Fibroblast of villous mesenchyme (primary cell): ENCODE data around the gene KDSR. TPM values are rescaled to one million over a fixed set of nuclear protein-coding genes. Genes with fewer than 3 reads are reported as not detected.

ENCODE experiments used
- DNase-seq: peaks from one replicate; pipeline ENCODE4 v3.0.0-alpha.2; 2010; ENCODE audit warnings: low read depth
- H3K4me3 ChIP-seq: 2 replicates; pipeline ENCODE4 v1.5.1; 2011; ENCODE audit warnings: low read depth, mild to moderate bottlenecking, low read length
- total RNA-seq: library from RNA; depleted of rRNA; stranded (reverse); fragments of >200 nt; gene quantifications from 2 replicates; pipeline ENCODE4 v1.2.3, GENCODE V29; 2012
- TF ChIP-seq, protein P1 (sequence below): IDR thresholded peaks from 2 replicates; pipeline ENCODE4 v1.5.1; 2012; ENCODE audit warnings: low read depth, mild to moderate bottlenecking, low read length; ENCODE audit not compliant: insufficient read depth

KDSR gene
- total RNA-seq, 1 donor = 26.8 TPM

DNA sequence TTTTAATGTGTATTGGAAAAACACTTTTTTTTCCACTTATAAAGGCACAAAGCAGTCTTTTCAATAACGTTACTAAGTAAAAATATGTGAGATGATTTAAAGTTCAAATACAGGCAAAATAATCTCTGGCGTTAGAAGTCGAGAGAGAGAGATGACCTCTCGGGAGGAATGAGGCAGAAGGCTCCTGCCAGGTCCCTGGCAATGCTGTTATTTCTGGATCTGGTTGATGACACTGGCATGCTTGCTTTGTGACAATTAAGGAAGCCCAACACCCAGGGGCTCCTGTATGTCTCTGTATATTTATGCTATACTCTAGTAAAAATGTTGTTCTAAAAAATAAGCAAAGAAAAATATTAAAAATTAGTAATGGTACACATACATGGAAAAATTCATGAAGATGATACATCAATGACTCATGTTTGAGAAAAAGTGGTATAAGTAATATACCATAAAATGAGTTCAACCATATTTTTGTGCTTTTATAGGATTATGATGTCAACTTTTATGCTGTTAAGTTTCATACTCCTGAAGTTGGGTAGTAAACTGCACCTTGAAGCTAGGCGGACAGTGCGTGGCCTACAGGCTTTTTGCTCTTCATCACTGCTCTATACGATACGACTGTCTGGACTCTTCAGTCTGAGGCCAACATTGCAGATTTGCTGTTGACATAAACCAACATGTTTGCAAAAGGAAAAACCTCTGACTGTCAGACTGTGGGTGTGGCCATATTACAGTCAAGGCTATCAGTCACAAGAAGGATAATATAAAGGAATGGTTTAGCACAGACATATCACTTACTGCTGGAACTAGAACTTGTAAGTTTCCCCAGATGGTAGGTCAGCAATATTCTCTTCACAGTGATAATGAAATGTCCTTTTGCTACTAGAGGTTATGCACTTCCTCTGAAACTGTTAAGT, 35.5 kb upstream of the KDSR start:
- H3K4me3 ChIP-seq = no peak overlapping the region
- no peak for DNase-seq
- TF ChIP-seq, protein P1, sequence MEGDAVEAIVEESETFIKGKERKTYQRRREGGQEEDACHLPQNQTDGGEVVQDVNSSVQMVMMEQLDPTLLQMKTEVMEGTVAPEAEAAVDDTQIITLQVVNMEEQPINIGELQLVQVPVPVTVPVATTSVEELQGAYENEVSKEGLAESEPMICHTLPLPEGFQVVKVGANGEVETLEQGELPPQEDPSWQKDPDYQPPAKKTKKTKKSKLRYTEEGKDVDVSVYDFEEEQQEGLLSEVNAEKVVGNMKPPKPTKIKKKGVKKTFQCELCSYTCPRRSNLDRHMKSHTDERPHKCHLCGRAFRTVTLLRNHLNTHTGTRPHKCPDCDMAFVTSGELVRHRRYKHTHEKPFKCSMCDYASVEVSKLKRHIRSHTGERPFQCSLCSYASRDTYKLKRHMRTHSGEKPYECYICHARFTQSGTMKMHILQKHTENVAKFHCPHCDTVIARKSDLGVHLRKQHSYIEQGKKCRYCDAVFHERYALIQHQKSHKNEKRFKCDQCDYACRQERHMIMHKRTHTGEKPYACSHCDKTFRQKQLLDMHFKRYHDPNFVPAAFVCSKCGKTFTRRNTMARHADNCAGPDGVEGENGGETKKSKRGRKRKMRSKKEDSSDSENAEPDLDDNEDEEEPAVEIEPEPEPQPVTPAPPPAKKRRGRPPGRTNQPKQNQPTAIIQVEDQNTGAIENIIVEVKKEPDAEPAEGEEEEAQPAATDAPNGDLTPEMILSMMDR = no peak

DNA sequence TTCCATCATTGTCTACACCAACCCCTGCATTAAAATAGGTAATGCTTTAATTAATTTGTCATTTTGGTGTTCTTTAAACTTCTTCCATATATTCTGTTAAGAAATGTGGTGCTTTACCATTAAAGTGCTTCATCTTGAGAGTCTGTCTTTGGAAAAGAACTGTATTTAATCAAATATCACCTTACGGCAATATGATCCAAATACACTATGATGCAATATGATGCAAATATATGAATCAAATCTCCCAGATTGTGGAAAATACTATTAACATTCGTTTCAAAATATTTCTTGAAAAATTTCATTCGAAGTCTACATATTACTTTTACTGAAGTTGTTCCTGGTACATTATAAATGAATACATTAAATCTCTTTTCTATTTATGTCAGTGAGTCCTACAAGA, 32.3 kb upstream of the KDSR start:
- no peak overlapping the region for H3K4me3 ChIP-seq
- TF ChIP-seq, protein P1 = no peak
- no peak for DNase-seq

DNA sequence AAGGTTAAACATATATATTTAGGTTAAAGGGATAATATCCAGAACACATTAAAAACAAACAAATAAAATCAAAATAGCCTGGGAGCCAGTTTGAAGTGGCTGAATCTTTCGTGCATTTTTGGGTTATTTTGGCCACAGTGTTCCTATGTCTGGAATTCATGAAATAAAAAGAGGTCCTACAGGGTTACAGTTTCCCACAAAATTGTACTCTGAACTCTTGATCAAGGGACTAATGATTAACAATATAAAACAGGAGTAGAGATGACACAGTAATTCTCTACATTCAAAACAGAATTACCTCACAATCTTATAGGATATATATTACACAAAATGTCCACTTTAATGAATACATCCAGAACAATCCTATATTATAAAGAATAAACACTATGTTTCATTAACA, 30.3 kb upstream of the KDSR start:
- no peak overlapping the region for H3K4me3 ChIP-seq
- DNase-seq = no peak
- TF ChIP-seq, protein P1 = no peak

DNA sequence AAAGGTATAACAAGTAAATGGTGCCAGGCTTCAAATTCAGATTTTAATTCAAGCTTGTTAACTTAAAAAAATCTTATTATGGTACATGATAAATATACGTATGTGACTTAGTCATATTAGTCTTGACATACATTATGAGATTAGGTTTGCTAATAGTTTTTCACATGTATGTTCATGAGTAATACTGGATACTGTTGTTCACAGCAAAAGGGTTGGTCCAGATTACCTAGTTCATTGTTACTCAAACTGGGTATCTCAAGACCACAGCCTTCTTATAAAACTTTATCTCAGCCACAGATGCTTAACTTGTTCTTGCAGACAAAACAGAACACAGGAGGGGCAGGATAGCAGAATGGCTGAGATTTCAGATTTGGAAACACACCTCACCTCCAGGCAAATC, 28.5 kb upstream of the KDSR start:
- TF ChIP-seq, protein P1 = no peak
- H3K4me3 ChIP-seq = no peak overlapping the region
- no peak for DNase-seq

DNA sequence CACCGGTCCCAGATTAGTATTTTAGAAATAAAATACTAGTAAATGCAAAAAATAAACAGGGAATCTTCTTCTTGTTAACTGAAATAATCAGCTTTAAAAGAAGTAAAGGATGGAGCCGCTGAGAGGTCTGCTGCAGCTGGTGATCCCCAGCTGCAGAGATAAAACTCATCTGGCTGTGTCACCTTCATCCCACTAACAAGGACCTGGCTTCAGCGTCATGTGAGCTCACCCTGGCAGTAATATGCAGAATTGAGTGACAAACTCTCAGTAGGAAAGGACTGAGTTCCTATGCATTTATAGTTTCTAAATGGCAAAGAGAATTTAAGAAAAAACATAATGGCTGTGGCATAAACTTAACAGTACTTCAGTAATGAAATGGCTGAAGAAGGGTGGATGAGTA, 27.9 kb upstream of the KDSR start:
- DNase-seq = no peak
- TF ChIP-seq, protein P1 = no peak
- H3K4me3 ChIP-seq = no peak overlapping the region

DNA sequence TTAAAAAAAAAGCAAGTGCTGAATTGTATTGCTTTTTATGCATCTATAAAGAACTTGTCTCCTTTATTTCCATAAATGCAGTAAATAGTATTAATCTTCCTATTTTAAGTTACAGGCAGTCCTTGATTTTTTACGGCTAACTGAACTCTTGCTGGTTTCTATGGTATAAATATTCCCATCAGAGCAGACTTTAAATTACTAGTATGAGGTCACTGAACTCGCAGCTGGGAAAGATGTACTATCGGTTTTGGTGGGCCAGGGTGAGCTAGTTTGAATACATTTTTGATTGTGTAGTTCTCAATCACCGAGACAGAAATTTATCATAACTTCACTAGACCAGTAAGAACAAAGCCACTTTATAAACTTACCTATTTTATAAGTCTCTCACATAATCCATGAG, 20.9 kb upstream of the KDSR start:
- no peak for DNase-seq
- TF ChIP-seq, protein P1 = no peak
- no peak overlapping the region for H3K4me3 ChIP-seq

DNA sequence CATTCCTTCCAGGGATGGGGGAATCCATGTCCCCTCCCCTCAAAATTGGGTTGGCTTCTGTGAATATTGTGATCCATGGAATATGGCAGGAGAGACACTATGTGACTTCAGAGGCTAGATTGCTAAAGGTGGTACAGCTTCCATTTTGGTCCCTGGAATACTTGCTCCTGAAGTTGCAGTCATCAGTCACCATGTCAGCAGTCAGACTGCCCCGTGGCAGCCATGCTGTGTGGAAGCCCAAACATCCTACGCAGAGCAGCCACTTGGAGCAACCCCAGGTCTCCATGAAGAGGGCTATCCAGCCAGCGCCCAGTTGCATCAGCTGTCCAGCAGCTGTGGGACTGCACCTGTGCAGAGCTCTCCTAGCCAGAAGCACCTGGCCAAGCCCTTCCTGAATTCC, 15.8 kb upstream of the KDSR start:
- DNase-seq = no peak
- TF ChIP-seq, protein P1 = no peak
- H3K4me3 ChIP-seq = no peak overlapping the region
